Suprapubic skin (tissue), 3 donors: ENCODE data around the gene RAB31.

Experiments used
- EP300 ChIP-seq: sonication (generic); formaldehyde crosslinking; IDR thresholded peaks from one replicate; pipeline ENCODE4 v1.6.1; 2017; ENCODE audit warnings: antibody characterized with exemption
- POLR2A ChIP-seq, 2 donors: fragments of 450-650 bp; IDR thresholded peaks; one replicate each; pipeline ENCODE4 v1.6.1; 2017; ENCODE audit warnings: antibody characterized with exemption in 2 of 2, mild to moderate bottlenecking in 2 of 2, moderate library complexity in 2 of 2
- TF ChIP-seq, protein P1 (sequence below), 2 donors: fragments of 200-600 bp in 1 of 2; fragments of 450-650 bp in 1 of 2; sonication (generic) in 1 of 2; IDR thresholded peaks; one replicate each; pipeline ENCODE4 v1.5.1; 2016 to 2019; ENCODE audit warnings: antibody characterized with exemption in 2 of 2, mild to moderate bottlenecking in 1 of 2, moderate library complexity in 1 of 2

DNA sequence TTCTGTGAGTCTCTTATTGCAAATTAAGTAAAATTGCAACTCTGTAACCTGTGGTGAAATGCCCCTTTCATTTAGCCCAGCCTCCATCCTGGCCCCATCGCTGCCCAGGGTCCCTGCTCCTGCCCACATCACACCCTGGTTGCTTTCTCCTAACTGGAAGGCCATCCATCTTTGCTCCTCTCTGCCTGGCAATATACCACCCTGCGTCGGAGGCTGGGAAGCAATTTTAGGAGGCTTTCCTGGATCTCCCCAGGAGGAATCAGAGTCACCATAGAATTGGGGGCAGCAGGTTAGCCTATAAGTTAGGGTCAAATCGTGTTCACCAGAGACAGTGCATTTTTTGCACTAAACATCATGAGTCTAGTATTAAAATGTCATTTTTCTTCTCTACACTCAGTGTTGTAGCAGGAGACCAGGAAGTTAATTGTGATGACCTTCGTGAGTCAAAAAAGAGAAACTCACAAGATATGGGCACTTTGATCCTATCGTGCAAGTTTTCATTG is 163.2 kb downstream of the RAB31 start:
- TF ChIP-seq, protein P1, sequence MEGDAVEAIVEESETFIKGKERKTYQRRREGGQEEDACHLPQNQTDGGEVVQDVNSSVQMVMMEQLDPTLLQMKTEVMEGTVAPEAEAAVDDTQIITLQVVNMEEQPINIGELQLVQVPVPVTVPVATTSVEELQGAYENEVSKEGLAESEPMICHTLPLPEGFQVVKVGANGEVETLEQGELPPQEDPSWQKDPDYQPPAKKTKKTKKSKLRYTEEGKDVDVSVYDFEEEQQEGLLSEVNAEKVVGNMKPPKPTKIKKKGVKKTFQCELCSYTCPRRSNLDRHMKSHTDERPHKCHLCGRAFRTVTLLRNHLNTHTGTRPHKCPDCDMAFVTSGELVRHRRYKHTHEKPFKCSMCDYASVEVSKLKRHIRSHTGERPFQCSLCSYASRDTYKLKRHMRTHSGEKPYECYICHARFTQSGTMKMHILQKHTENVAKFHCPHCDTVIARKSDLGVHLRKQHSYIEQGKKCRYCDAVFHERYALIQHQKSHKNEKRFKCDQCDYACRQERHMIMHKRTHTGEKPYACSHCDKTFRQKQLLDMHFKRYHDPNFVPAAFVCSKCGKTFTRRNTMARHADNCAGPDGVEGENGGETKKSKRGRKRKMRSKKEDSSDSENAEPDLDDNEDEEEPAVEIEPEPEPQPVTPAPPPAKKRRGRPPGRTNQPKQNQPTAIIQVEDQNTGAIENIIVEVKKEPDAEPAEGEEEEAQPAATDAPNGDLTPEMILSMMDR (IDR thresholded peaks at IDR 0.05), result no peak
- no peak for TF ChIP-seq POLR2A (IDR thresholded peaks at IDR 0.05)
- no peak for TF ChIP-seq EP300
